ENCODE measurements around the gene GPC2.

GRCh38 chr7:100130608-100131453, 46.4 kb downstream of the GPC2 start:
- TF ChIP-seq CTCF (IDR thresholded peaks at IDR 0.05; ENCODE audit: low read depth, low read length, poor library complexity, severe bottlenecking), result peak; percentile 81
- no peak for TF ChIP-seq EZH2phosphoT487 (IDR thresholded peaks at IDR 0.05; ENCODE audit: borderline replicate concordance, low read length)

Measured in DOHH2 (cell line).